Stimulated activated CD8-positive, alpha-beta memory T cell treated with anti-CD3 and anti-CD28 coated beads, Interleukin-4, amount 100 ng/mL, for 4 hours (primary cell): ENCODE results near the gene CDC73.
"Not testable (repeated sequence)": the region's sequence is repeated elsewhere in the genome, so short reads cannot be mapped to it uniquely, and the experiment has no call there.

Experiments used
- DNase-seq, 2 donors: peaks; one replicate each; pipeline ENCODE4 v3.0.0-alpha.2; 2020; ENCODE audit warnings: low read depth in 2 of 2, low spot score in 1 of 2

The CDC73 gene

DNA sequence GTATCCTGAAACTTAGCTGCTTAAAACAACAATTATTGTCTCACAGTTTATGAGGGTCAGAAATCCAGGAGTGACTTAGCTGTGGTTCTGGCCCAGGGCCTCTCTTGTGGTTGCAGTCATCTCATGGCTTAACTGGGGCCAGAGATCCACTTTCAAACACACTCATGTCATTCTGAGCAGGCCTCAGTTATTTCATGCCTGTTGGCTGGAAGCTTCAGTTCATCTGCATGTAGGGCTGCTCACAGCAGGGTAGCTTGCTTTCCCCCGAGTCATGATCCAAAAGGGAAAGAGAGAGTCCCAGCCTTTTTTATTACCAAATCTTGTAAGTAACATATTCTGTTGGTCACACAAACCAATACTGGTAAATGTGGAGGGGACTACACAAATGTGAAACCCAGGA, 161.2 kb downstream of the CDC73 start:
- DNase-seq: no peak

DNA sequence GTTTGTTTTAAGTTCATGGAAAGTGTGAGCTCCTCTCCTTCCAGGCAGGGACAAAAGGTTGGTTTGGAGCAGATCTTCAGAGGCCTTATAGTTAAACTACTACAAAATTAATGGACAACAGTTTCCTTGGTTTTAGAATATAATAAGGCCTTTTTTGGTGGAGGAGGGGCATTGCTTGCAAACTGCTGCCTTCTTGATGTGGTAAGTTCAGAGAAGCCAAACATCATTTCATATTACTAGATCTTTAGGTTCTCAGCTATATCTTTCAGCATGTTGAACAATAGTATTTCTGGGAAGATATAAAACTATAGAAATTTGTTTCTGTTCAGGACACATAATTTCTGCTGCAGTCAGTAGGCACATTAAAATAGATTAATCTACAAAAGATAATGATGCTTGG, 162.4 kb downstream of the CDC73 start:
- DNase-seq: no peak

DNA sequence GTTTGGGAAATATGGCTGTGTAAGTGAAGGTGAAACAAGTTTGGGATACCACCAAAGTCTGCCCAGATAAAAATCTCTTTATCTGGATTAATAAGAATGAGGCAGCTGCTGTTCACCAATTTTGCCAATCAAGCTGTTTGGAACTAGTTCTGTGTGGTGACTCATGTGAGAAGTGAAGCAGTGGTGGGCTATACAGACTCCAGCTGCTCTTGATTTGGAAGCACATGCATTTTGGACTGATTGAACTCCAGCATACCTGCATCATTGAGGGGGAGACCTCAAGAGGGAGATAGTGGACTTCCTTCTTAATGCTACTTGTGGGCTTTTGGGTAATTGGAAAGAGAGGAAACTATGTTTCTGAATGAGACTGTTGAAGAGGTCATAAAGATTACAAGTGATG, 163.8 kb downstream of the CDC73 start:
- no peak for DNase-seq

DNA sequence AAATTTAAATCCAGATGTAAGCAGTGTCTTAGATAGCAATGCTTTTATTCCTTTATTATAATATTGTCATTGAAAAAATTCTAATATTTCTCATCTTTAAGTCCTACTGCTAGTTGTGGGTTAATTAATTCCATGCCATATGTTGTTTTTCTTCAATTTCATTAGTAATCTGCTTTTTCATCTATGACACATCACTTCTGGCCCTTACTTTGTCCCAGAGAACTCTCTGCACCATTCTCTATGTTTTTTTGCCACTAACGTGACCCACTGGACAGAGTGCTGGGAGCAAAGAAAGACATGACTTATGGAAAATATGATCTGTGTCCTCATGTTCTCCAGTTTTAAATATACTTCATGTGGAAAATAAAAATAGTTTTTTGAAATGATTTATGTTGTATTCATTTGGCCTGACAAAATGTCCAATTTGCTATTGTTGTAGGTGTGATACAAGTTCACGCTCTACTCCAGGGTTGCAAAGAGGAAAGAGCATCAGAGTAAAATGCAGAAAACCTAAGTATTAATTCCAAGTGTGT, 166.8 kb downstream of the CDC73 start:
- not testable (repeated sequence) for DNase-seq

DNA sequence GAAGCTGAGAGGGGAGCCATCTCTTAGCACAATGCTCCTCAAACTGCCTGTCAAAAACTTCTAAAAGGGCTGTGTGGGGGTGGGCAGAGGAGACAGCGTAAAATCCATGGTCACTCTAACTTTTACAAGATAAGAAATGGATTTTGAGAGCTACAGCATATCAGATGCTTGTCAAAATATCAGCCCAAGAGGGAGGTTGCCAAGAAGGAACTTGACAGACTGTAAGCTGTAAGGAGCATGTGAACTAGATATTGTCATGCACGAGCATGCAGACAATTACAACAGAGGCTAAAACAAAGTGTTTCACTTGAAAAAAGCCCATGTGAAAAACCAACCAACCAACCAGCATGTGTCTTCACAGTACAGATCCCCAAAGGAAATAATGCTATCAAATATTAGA, 171.9 kb downstream of the CDC73 start:
- no peak for DNase-seq

DNA sequence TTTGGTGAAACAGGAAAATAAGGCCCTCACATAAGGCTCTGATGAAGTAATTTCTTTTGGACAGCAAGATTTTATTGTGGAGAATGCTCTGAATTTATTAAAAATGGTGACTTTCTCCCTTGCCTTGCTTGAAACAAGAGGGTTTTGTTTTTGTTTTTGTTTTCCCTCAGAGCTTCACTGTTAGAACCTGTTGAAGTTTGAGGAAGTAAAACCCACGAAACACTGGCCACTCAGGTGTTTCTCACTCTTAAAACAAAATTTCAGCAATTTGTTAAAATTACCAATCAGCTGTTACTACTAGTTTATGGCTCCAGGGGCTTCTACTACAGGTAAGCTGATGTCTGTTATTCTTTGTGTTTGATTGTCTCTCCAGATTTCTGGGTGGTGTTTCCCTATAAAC, 177.2 kb downstream of the CDC73 start:
- no peak for DNase-seq

DNA sequence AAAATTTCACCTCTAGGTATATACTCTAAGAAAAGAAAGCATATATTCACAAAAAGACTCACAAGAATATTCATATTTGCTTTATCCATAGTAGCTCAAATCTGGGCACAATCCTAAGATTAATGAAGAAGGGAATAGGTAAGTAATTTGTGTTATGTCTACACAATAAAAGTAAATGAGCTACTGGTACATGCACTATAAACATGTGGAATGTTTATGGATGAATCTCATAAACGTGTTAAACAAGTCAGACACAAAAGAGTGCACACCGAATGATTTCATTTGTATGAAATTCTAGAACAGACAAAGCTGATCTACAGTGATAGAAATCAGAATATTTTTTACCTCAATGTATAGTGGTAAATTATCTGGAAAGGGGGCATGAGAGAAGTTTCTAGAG, 179.9 kb downstream of the CDC73 start:
- no peak for DNase-seq

DNA sequence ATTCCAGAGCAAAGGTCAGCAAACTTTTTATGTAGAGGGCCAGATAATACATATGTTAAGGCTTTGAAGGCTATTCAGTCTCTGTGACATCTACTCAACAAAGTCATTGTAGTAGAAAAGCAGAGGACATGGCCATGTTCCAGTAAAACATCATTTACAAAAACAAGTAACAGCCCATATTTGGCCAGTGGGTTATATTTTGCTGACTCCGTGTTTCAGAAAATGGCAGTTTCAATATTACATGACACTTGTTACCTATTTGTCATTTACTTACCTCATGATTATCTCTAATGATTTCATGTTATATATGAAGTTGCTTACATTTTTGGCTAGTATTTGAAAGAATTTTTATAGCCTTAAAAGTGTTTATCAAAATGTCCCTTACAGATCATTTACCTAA, 182.0 kb downstream of the CDC73 start:
- DNase-seq: no peak
